Kidney (tissue), 14 donors: Measurements from ENCODE around the gene SLC9A5. TPM values are rescaled to one million over a fixed set of nuclear protein-coding genes. Genes with fewer than 3 reads are reported as not detected.

Experiments
- DNase-seq, 5 donors: peaks; one replicate each; pipeline ENCODE4 v3.0.0-alpha.2; 2013 to 2020
- FAIRE-seq: peaks from 2 replicates; lab custom pipeline; 2012; peaks lifted over from hg19 to GRCh38; lab: Jason Lieb, UNC
- H3K27ac ChIP-seq, 2 donors: one replicate each; pipeline ENCODE4 v1.7.0; 2013; ENCODE audit warnings: low read depth in 2 of 2, low read length in 2 of 2, inconsistent platforms in 1 of 2
- H3K27me3 ChIP-seq: one replicate; pipeline ENCODE4 v1.7.1; 2013; ENCODE audit warnings: low read length, inconsistent platforms; ENCODE audit not compliant: control insufficient read depth, insufficient read depth
- H3K36me3 ChIP-seq, 3 donors: one replicate each; pipeline versions ENCODE4 v1.7.0 to v1.7.1; 2013; ENCODE audit warnings: low read length in 3 of 3, control low read depth in 1 of 3, inconsistent platforms in 1 of 3; ENCODE audit not compliant: insufficient read depth in 3 of 3, control insufficient read depth in 2 of 3
- H3K4me1 ChIP-seq, 3 donors: one replicate each; pipeline versions ENCODE4 v1.7.0 to v1.7.1; 2013; ENCODE audit warnings: low read length in 3 of 3, inconsistent platforms in 1 of 3, low read depth in 1 of 3; ENCODE audit not compliant: control insufficient read depth in 2 of 3, insufficient read depth in 2 of 3
- H3K4me3 ChIP-seq, 3 donors: one replicate each; pipeline versions ENCODE4 v1.7.0 to v1.8.1; 2013; ENCODE audit warnings: low read length in 3 of 3, control low read depth in 1 of 3, inconsistent platforms in 1 of 3
- H3K9ac ChIP-seq, 3 donors: one replicate each; pipeline versions ENCODE4 v1.7.0 to v1.7.1; 2013; ENCODE audit warnings: low read length in 3 of 3, control low read depth in 1 of 3, inconsistent platforms in 1 of 3
- H3K9me3 ChIP-seq, 3 donors: one replicate each; pipeline versions ENCODE4 v1.7.0 to v1.7.1; 2013; ENCODE audit warnings: low read length in 3 of 3, control low read depth in 1 of 3, inconsistent platforms in 1 of 3; ENCODE audit not compliant: control insufficient read depth in 2 of 3, insufficient read depth in 1 of 3
- CTCF ChIP-seq: IDR thresholded peaks from 3 replicates; pipeline ENCODE4 v1.5.1; 2012; ENCODE audit warnings: mild to moderate bottlenecking, moderate library complexity, borderline replicate concordance; ENCODE audit not compliant: insufficient read depth; ENCODE audit errors: extremely low read depth
- intact Hi-C: fragments of 100-400 bp; cut with DNase I; formaldehyde crosslinking; loops from one replicate; pipeline ENCODE4 v1.11.1; 2022
- polyA plus RNA-seq: library from polyadenylated mRNA; stranded (reverse); fragments of 350-450 nt; fragmentation: Illumina TruSeq; extraction: RNeasy Lipid Tissue Mini Kit (QIAGEN cat#74804); gene quantifications from one replicate; pipeline ENCODE4 v1.2.3, GENCODE V29; 2014; ENCODE audit warnings: low read depth, low replicate concordance; ENCODE audit not compliant: insufficient read depth
- total RNA-seq: library from RNA; stranded (reverse); fragmentation: NEBNext Ultra II Directional; extraction: Animal tissue kit (Norgen Biotek cat#: 25700); gene quantifications from one replicate; pipeline ENCODE4 v1.2.1, GENCODE V29; 2021
- donor health status: control.
- donor health status: control.
- donor health status: control.
- donor health status: control.
- donor health status: control.
- donor health status: DM: yes; HTN: yes; CAD: no.
- donor health status: Normal renal cell carcinoma (clear cell type).

The SLC9A5 gene
- total and polyA plus RNA-seq, 2 donors from 2014 or later = 0.92 to 1.1 TPM

GRCh38 chr16:67254801-67255552 is 6.2 kb downstream of the SLC9A5 start:
- Histone ChIP-seq H3K36me3 (no peaks in the 10 kb centered on the region), H3K27ac (no peak overlapping the region), H3K27me3 (peaks cover 6% of the 10 kb centered on the region), H3K9ac (no peak overlapping the region), H3K9me3 (no peaks in the 10 kb centered on the region), H3K4me3 (no peak overlapping the region), H3K4me1 (no peaks in the 10 kb centered on the region)
- DNase-seq (peak in 2 of 5 donors; percentile 30 to 37), FAIRE-seq (no peak)
- no peak for TF ChIP-seq CTCF
- intact Hi-C loops = loop anchor here (10.0 kb wide), 1 partner anchor 220 kb away; no protein-coding TSS in a partner anchor

GRCh38 chr16:67255553-67256221 is 6.9 kb downstream of the SLC9A5 start:
- no peaks in the 10 kb centered on the region for H3K9me3 ChIP-seq
- H3K4me1 ChIP-seq = no peaks in the 10 kb centered on the region
- no peaks in the 10 kb centered on the region for H3K36me3 ChIP-seq
- H3K27me3 ChIP-seq = no peaks in the 10 kb centered on the region
- no peak for TF ChIP-seq CTCF
- H3K27ac ChIP-seq = no peak overlapping the region
- DNase-seq (peak in 2 of 5 donors; percentile 30 to 66), FAIRE-seq (no peak)
- no peak overlapping the region for H3K4me3 ChIP-seq
- no peak overlapping the region for H3K9ac ChIP-seq
- intact Hi-C loops = loop anchor here (10.0 kb wide), 1 partner anchor 219 kb away; no protein-coding TSS in a partner anchor

GRCh38 chr16:67256701-67257230 is 8.0 kb downstream of the SLC9A5 start:
- H3K27ac ChIP-seq = no peak overlapping the region
- no peaks in the 10 kb centered on the region for H3K36me3 ChIP-seq
- H3K9ac ChIP-seq = no peak overlapping the region
- H3K4me1 ChIP-seq = no peaks in the 10 kb centered on the region
- H3K9me3 ChIP-seq = no peaks in the 10 kb centered on the region
- intact Hi-C loops = loop anchor here (10.0 kb wide), 1 partner anchor 218 kb away; no protein-coding TSS in a partner anchor
- no peak overlapping the region for H3K4me3 ChIP-seq
- no peak for FAIRE-seq
- H3K27me3 ChIP-seq = no peaks in the 10 kb centered on the region
- no peak for TF ChIP-seq CTCF
- DNase-seq = peak in 2 of 5 donors; percentile 27 to 39
